ENCODE results near the gene RPL37.

- no peak for TF ChIP-seq CTCF (IDR thresholded peaks at IDR 0.05)
- TF ChIP-seq POLR2A (IDR thresholded peaks at IDR 0.05), result no peak
Measured at GRCh38 chr5:40775846-40776657, 59.0 kb downstream of the RPL37 start.
